ENCODE data around the gene C20orf141. TPM values are rescaled to one million over a fixed set of nuclear protein-coding genes. Genes with fewer than 3 reads are reported as not detected.

Gene C20orf141
- total and polyA plus RNA-seq, 2 of the 4 experiments (the other 2 are of a cell fraction), result 0.36 to 0.91 TPM

GRCh38 chr20:2804852-2805688 is 9.7 kb upstream of the C20orf141 start:
- Histone ChIP-seq H2BK120ac (ENCODE audit: low read depth, low read length) (no peak overlapping the region), H4K5ac (ENCODE audit: low read depth, low read length) (no peak overlapping the region), H3K9me3 (ENCODE audit: control insufficient read depth, insufficient read depth, low read length) (0 out of 2 replicates have a peak, but pooled peaks cover 9% of the 10 kb centered on the region), H2BK5ac (ENCODE audit: low read depth, low read length, poor library complexity, severe bottlenecking) (no peak overlapping the region), H3K9me1 (ENCODE audit: insufficient read depth, low read length) (peaks cover 3% of the 10 kb centered on the region; the same call in 1 of the 2 replicates), H2AK5ac (ENCODE audit: low read depth, low read length) (no peak overlapping the region), H3K79me1 (ENCODE audit: low read depth in 1 of 2, low read length in 2 of 2) (no peaks in the 10 kb centered on the region), H3K27ac (ENCODE audit: insufficient read depth, low read length) (no peak overlapping the region), H3K36me3 (ENCODE audit: control insufficient read depth, insufficient read depth, low read length) (no peaks in the 10 kb centered on the region), H4K20me1 (ENCODE audit: insufficient read depth, low read length) (no peaks in the 10 kb centered on the region), H3K4me2 (ENCODE audit: low read depth, low read length) (peak overlapping the region; percentile 56; the same call in 1 of the 2 replicates), H2BK15ac (ENCODE audit: low read depth, low read length) (no peak overlapping the region), H3K14ac (replicated peaks; ENCODE audit: low read depth, low read length) (no peak overlapping the region), H4K91ac (ENCODE audit: insufficient read depth, low read depth, low read length) (no peak overlapping the region), H3K4me3 (ENCODE audit: insufficient read depth, low read depth, low read length) (no peak overlapping the region), H3K23ac (ENCODE audit: low read depth, low read length) (no peak overlapping the region), H3K4me1 (ENCODE audit: control insufficient read depth, insufficient read depth, low read length) (peaks cover 3% of the 10 kb centered on the region; the same call in 1 of the 2 replicates), H3K4ac (ENCODE audit: low read depth, low read length) (no peak overlapping the region), H3K9ac (ENCODE audit: low read depth, low read length) (no peak overlapping the region), H3K27me3 (ENCODE audit: control insufficient read depth, insufficient read depth, low read length) (peaks cover 66% of the 10 kb centered on the region), H2AFZ (replicated peaks; ENCODE audit: low read length, poor library complexity) (peak overlapping the region; percentile 61), H2BK20ac (ENCODE audit: low read depth, low read length) (no peak overlapping the region), H2AK9ac (replicated peaks; ENCODE audit: low read depth, low read length, poor library complexity) (no peak overlapping the region), H3K56ac (ENCODE audit: extremely low read depth, insufficient read depth, low read length) (no peak overlapping the region), H4K8ac (ENCODE audit: low read depth in 2 of 2, low read length in 2 of 2) (no peak overlapping the region), H3K18ac (ENCODE audit: low read depth, low read length) (no peak overlapping the region)
- DNase-seq, result no peak
- POLR2A ChIA-PET (ENCODE audit: unreplicated experiment), result no interaction called here
- WGBS, 2 experiments (ENCODE audit: extremely low coverage in 2 of 2, insufficient read length in 1 of 2), result 48% methylated on average over 5 of the region's 49 CpGs; no CpG with 5 or more reads in 1 of the 2 experiments
- in situ Hi-C loops (cut with MboI; ENCODE audit: low sequenced_read_pairs), result loop anchor here (25.0 kb wide), 1 partner anchor 693 kb away; the partner anchor contains the start of gene STK35
- peak; percentile 62 for ATAC-seq (ENCODE audit: low read depth)
- dilution Hi-C loops (cut with HindIII; ENCODE audit: low sequenced_read_pairs, unreplicated experiment), result no loop called here
- BruUV-seq (replicated peaks), result no TSS peak
- intact Hi-C loops (cut with micrococcal nuclease), result no loop called here
- CTCF ChIA-PET, result no interaction called here
- TF ChIP-seq MAZ (IDR thresholded peaks at IDR 0.05; ENCODE audit: borderline replicate concordance, low read depth, low read length), result no peak
- TF ChIP-seq POLR2A (IDR thresholded peaks at IDR 0.05; ENCODE audit: low read depth, low read length), result no peak
- TF ChIP-seq, protein P1, sequence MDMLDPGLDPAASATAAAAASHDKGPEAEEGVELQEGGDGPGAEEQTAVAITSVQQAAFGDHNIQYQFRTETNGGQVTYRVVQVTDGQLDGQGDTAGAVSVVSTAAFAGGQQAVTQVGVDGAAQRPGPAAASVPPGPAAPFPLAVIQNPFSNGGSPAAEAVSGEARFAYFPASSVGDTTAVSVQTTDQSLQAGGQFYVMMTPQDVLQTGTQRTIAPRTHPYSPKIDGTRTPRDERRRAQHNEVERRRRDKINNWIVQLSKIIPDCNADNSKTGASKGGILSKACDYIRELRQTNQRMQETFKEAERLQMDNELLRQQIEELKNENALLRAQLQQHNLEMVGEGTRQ (IDR thresholded peaks at IDR 0.05; ENCODE audit: low read depth, low read length), result no peak
- no peak for TF ChIP-seq NFE2L2 (IDR thresholded peaks at IDR 0.05; ENCODE audit: low read depth, low read length)
- TF ChIP-seq ELK1 (IDR thresholded peaks at IDR 0.05; ENCODE audit: borderline replicate concordance, low read depth, low read length), result no peak
- no peak for TF ChIP-seq RFX5 (IDR thresholded peaks at IDR 0.05; ENCODE audit: low read depth, low read length)
- TF ChIP-seq RAD21 (IDR thresholded peaks at IDR 0.05; ENCODE audit: low read length), result no peak
- TF ChIP-seq CHD1 (IDR thresholded peaks at IDR 0.05; ENCODE audit: low read depth, low read length), result no peak
- TF ChIP-seq RCOR1 (IDR thresholded peaks at IDR 0.05; ENCODE audit: insufficient replicate concordance, low read length), result no peak
- no peak for TF ChIP-seq BHLHE40 (IDR thresholded peaks at IDR 0.05; ENCODE audit: low read depth, low read length)
- TF ChIP-seq, protein P2, sequence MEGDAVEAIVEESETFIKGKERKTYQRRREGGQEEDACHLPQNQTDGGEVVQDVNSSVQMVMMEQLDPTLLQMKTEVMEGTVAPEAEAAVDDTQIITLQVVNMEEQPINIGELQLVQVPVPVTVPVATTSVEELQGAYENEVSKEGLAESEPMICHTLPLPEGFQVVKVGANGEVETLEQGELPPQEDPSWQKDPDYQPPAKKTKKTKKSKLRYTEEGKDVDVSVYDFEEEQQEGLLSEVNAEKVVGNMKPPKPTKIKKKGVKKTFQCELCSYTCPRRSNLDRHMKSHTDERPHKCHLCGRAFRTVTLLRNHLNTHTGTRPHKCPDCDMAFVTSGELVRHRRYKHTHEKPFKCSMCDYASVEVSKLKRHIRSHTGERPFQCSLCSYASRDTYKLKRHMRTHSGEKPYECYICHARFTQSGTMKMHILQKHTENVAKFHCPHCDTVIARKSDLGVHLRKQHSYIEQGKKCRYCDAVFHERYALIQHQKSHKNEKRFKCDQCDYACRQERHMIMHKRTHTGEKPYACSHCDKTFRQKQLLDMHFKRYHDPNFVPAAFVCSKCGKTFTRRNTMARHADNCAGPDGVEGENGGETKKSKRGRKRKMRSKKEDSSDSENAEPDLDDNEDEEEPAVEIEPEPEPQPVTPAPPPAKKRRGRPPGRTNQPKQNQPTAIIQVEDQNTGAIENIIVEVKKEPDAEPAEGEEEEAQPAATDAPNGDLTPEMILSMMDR (conservative IDR thresholded peaks at IDR 0.05; ENCODE audit: low read depth, low read length), result no peak
- TF ChIP-seq MAFK (IDR thresholded peaks at IDR 0.05; ENCODE audit: low read depth, low read length), result no peak
- no peak for TF ChIP-seq MXI1 (IDR thresholded peaks at IDR 0.05; ENCODE audit: borderline replicate concordance, low read depth, low read length)
- TF ChIP-seq CEBPB (IDR thresholded peaks at IDR 0.05; ENCODE audit: low read depth, low read length), result no peak
- TF ChIP-seq FOS (IDR thresholded peaks at IDR 0.05; ENCODE audit: low read depth, low read length), result no peak
